ENCODE measurements around the gene ASTL.
A peak's percentile ranks its signal among the peaks of the same experiment; 100 is the strongest.
"Not testable (repeated sequence)": the region's sequence is repeated elsewhere in the genome, so short reads cannot be mapped to it uniquely, and the experiment has no call there.

Gene ASTL

DNA sequence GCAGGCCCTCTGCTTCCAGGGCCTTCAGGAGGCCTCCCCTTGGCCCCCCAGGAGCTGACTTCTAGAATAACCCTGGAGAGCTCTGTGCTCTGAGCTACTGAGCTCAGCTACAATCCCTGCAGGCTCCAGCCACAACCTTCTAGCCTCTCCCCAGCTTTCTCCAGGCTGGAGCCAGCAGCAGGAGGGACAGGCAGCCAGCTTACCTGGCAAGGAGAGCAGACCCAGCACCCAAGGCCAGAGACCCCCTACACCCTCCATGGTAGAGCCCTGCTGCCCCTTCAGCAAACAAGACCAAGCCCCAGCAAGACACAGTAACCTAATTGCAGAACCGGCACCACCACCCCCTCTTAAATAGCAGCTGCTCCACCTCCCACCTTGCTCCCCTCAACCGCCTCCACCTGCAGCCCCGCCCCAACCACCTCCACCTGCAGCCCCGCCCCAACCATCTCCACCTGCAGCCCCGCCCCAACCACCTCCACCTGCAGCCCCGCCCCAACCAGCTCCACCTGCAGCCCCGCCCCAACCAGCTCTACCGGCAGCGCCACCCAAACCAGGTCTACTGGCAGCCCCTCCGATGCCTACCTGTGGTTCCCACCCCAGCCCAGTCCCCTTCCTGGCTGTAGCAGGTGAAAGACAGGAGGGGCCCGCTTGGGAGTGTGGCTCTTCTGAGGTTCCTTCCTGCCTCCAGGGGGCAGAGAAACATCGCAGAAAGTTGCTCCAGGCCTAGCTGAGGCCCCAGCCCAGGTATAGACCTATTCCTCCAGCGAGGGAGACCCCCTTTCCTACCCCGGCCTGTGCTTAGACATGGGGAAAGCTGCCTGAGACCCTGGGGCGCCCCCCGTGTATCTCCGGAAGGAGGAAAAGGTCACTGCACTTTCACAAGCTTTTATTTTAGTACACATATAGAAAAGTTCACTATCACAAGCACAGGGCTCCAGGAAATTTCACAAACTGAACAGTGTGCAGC, at the start of gene ASTL:
ASTL (minus strand) TSS at position 324 of the 967 bp plus-strand sequence; CDS start at position 258, 66 bp downstream.
- peak; percentile 25 for DNase-seq

DNA sequence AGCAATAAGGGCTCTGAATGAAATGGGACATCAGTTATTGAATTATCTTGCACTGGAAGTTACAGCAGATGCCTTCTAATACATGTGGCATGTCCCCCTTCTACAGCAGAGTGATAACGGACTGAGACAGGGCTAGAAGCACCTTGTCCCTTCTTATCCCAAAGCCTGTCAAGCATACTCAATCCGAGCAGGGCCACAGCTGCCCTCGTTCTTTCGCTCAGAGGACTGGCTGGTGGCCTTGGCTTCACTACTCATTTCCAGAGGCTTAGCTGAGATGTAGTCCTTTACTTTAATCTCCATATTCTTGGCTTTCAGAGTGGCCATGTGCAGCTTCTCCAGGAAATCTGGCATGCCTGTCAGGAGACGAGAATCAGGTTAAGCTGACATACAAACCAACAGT, 48.3 kb upstream of the ASTL start:
- no peak for DNase-seq

DNA sequence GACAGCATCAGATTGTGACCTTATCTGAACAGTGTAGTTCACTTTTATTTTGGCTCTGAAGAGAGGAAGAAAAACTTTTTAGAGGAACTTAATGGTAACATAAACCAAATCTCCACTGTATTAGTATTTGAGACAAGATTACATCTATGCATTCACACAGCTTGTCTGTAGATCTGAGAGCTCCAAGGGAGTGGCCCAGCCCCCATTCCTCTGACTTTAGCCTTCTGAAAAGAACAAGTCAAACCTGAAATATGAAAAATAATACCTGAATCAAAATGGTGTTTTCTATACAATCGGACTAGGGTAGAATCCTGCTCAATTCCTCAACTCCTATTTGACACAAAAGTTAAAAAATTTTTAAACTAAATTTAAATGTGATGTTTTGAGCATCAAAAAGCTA, 47.2 kb upstream of the ASTL start:
- DNase-seq = no peak

GRCh38 chr2:96184989-96185388, 46.7 kb upstream of the ASTL start:
- no peak for DNase-seq

- no peak for DNase-seq
Measured at GRCh38 chr2:96184188-96184587, 45.9 kb upstream of the ASTL start.

DNA sequence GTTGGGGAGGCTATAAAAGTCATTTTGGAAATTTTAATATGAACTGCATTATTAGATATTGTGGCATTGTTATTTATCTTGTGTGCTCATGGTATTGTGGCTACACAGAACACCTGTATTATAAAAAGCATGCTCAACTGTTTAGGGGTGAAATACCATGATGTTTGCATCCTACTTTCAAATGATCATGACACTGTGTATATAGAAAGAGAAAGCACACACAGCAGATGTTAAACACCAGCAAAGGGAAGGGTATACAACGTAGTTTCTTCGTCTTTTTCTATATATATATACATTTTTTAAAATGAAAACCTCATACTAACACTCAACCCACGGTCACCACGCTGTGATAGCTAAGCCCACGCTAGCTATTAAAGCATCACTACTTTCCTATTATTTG, 43.2 kb upstream of the ASTL start:
- no peak for DNase-seq

DNA sequence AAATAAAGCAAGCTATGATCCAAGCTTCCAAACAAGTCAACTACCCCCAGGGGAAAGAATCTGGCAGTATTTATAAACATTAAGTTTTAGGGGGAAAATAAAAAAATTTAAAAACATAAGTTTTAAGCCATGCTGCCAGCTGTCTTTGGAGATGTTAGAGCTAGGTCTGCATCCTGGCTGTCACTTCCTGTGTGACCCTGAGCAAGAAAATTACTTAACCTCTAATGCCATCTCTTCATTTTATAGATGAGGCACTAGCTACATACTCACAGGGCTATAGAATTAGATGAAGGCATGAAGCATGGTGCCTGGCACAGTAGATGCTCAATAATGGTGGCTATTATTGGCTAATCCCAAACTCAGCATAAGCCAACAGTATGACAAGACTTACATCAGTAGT, 42.2 kb upstream of the ASTL start:
- DNase-seq = no peak

GRCh38 chr2:96180002-96180401, 41.7 kb upstream of the ASTL start:
- DNase-seq = no peak

DNA sequence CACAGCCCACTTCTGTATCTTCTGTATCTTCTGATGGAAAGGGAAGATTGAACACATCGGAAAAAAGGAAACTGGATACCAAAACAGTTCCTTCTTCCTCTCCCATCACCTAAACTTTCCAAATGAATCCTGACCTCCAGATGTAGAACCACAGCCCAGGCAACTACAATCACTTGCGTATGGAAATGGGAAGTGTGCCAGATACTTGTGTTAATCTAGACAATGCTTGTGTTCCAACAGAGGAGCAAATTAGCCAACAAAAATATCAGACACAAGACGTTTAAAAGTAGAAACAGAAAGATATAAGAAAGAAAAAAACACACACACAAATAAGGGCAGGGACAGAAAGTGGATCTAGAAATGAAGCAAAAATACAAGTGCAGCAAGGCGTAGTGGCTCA, 38.4 kb upstream of the ASTL start:
- no peak for DNase-seq

DNA sequence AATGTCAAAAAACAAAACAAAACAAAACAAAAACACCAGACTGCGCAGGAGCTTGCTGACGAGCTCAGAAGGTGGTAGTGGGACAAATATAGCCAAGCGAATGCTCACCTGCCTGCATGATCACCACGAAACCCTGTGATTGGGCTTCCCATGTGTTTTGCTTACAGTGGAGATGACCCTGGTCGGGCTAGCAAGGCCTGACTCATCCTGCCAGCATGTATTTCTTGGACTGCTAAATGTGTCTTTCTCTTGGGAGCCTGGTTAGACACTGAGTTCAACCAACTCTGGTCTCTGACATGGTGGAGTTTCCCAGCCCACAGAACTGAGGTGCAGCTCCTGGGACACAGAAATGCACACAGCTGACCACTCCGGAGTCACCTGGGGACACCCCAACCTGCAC, 37.6 kb upstream of the ASTL start:
- no peak for DNase-seq

- peak; percentile 76 for DNase-seq
Measured at GRCh38 chr2:96174251-96175144, 36.2 kb upstream of the ASTL start.

GRCh38 chr2:96171831-96172230, 33.5 kb upstream of the ASTL start:
- no peak for DNase-seq

DNA sequence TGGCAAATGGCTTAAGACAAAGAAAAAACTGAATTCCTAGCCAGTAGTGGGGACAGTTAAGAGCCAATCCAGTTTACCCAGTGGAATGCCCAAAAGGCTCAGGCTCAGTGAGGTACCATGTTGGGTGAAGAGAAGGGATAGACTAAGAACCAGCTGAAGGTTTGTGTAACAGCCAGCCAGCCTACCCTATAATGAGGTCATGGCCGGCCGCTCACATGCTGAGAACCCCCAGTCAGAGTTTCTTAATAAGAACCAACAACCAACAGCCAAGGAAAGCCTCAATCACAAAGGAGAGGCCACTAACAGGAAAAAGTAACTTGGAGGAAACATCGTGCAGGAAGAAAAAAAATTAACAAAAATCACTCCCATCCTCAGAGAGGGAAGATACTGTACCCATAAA, 32.3 kb upstream of the ASTL start:
- DNase-seq = peak; percentile 68

- DNase-seq = no peak
Measured at GRCh38 chr2:96169868-96170507, 31.7 kb upstream of the ASTL start.

- DNase-seq = no peak
Measured at GRCh38 chr2:96167407-96168013, 29.2 kb upstream of the ASTL start.

- no peak for DNase-seq
Measured at GRCh38 chr2:96164459-96165184, 26.3 kb upstream of the ASTL start.

GRCh38 chr2:96163768-96164429, 25.6 kb upstream of the ASTL start:
- DNase-seq = no peak

DNA sequence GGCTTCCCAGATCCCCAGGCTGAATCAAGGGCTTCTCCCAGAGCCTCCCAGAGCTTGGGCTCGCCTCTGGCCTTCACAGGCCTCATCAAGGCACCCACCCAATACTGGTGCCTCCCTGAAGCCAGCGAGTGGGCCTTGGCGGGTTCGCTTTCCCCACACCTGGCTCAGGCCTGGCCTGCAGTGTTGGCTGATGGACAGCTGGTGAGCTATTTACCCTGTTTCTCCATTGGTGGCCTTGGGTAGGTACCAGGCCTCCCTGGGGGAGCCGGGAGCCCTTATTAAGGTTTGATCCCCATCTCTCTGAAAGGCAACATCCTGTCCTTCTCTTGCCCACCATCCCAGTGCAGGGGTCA, 25.1 kb upstream of the ASTL start:
- DNase-seq = no peak

DNA sequence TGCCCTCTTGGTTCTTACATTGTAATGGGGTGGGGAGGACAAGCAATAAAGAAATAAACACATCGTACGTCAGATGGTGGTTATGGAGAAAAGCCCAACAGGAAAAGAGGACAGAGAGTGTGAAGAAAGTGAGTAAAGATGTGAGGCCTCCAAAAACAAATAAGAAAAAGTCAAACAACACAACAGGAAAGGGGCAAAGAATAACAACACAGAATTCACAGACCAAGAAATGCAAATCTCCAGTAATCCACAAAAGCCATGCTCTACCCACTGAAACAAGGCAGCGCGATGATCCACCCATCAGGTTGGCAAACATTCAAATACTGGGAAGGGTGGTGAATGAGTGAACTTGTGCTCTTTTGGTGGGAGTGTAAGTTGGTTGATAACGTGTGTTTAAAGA, 23.6 kb upstream of the ASTL start:
- no peak for DNase-seq

GRCh38 chr2:96160366-96160765, 22.1 kb upstream of the ASTL start:
- DNase-seq = not testable (repeated sequence)

- DNase-seq = no peak
Measured at GRCh38 chr2:96159084-96159830, 21.0 kb upstream of the ASTL start.

Measured in inflammatory macrophage treated with lipopolysaccharide for 4 hours (primary cell).